Mesothelial cell of epicardium (in vitro differentiated cells): ENCODE results near the gene SLC6A3. TPM values are rescaled to one million over a fixed set of nuclear protein-coding genes. Genes with fewer than 3 reads are reported as not detected.

Source experiments
- DNase-seq, 2 experiments: peaks; one replicate each; pipeline ENCODE4 v3.0.0; 2021; ENCODE audit warnings: low spot score in 2 of 2; ENCODE audit not compliant: unreplicated experiment in 2 of 2
- H3K27ac Mint-ChIP-seq: 2 replicates; pipeline ENCODE4 v1.8.0; 2021; ENCODE audit warnings: mixed read lengths
- H3K27me3 Mint-ChIP-seq: 2 replicates; pipeline ENCODE4 v1.8.0; 2021; ENCODE audit warnings: low read depth, mixed read lengths
- H3K36me3 Mint-ChIP-seq: 2 replicates; pipeline ENCODE4 v1.8.0; 2021; ENCODE audit warnings: mixed read lengths
- H3K4me1 Mint-ChIP-seq: 2 replicates; pipeline ENCODE4 v1.8.0; 2021; ENCODE audit warnings: mixed read lengths
- H3K4me3 Mint-ChIP-seq: 2 replicates; pipeline ENCODE4 v1.8.0; 2021; ENCODE audit warnings: mild to moderate bottlenecking, moderate library complexity, mixed read lengths
- H3K9me3 Mint-ChIP-seq: 2 replicates; pipeline ENCODE4 v1.8.0; 2021; ENCODE audit warnings: mixed read lengths
- CTCF ChIP-seq: fragments of 200-600 bp; sonication (generic); IDR thresholded peaks from one replicate; pipeline ENCODE4 v1.5.0; 2021; ENCODE audit warnings: antibody characterized with exemption; ENCODE audit not compliant: unreplicated experiment
- total RNA-seq: library from RNA; stranded (reverse); gene quantifications from 3 replicates; pipeline ENCODE4 v1.2.1, GENCODE V29; 2021

The SLC6A3 gene
- total RNA-seq, 1 donor from 2014 or later, result 0.04 TPM

- no peak for TF ChIP-seq CTCF
- peaks cover 8% of the 10 kb centered on the region for H3K9me3 Mint-ChIP-seq
- peaks cover 81% of the 10 kb centered on the region for H3K27me3 Mint-ChIP-seq
- no peak overlapping the region for H3K4me3 Mint-ChIP-seq
- peaks cover 3% of the 10 kb centered on the region for H3K4me1 Mint-ChIP-seq
- DNase-seq, result no peak
- H3K36me3 Mint-ChIP-seq, result no peaks in the 10 kb centered on the region
- H3K27ac Mint-ChIP-seq, result no peak overlapping the region
These were observed 2.6 kb upstream of the SLC6A3 start for GRCh38 chr5:1447671-1448361.

- Mint-ChIP-seq H3K4me1 (peaks cover 3% of the 10 kb centered on the region), H3K9me3 (no peaks in the 10 kb centered on the region), H3K36me3 (no peaks in the 10 kb centered on the region), H3K27ac (no peak overlapping the region), H3K27me3 (peaks cover 90% of the 10 kb centered on the region), H3K4me3 (no peak overlapping the region)
- no peak for DNase-seq
- no peak for TF ChIP-seq CTCF
These were observed 1.5 kb upstream of the SLC6A3 start for GRCh38 chr5:1446602-1447343.

GRCh38 chr5:1445689-1446601 is 705 bp upstream of the SLC6A3 start:
- Mint-ChIP-seq H3K4me1 (peaks cover 3% of the 10 kb centered on the region), H3K9me3 (peaks cover under 1% of the 10 kb centered on the region), H3K27me3 (peaks cover 92% of the 10 kb centered on the region), H3K27ac (no peak overlapping the region), H3K36me3 (no peaks in the 10 kb centered on the region), H3K4me3 (no peak overlapping the region)
- no peak for TF ChIP-seq CTCF
- DNase-seq, result no peak

GRCh38 chr5:1444361-1445189 is 665 bp downstream of the SLC6A3 start:
- H3K36me3 Mint-ChIP-seq, result no peaks in the 10 kb centered on the region
- TF ChIP-seq CTCF, result no peak
- peaks cover 3% of the 10 kb centered on the region for H3K4me1 Mint-ChIP-seq
- H3K4me3 Mint-ChIP-seq, result peak overlapping the region; percentile 46
- H3K27ac Mint-ChIP-seq, result no peak overlapping the region
- H3K27me3 Mint-ChIP-seq, result peaks cover 90% of the 10 kb centered on the region
- peaks cover 12% of the 10 kb centered on the region for H3K9me3 Mint-ChIP-seq
- no peak for DNase-seq

GRCh38 chr5:1443991-1444360 is 1.3 kb downstream of the SLC6A3 start:
- no peak for DNase-seq
- TF ChIP-seq CTCF, result no peak
- no peak overlapping the region for H3K27ac Mint-ChIP-seq
- H3K4me1 Mint-ChIP-seq, result peaks cover 3% of the 10 kb centered on the region
- H3K4me3 Mint-ChIP-seq, result peak overlapping the region; percentile 15
- no peaks in the 10 kb centered on the region for H3K36me3 Mint-ChIP-seq
- peaks cover 88% of the 10 kb centered on the region for H3K27me3 Mint-ChIP-seq
- peaks cover 12% of the 10 kb centered on the region for H3K9me3 Mint-ChIP-seq
